Thyroid gland (tissue), 4 donors: ENCODE data around the gene CATSPER4. TPM values are rescaled to one million over a fixed set of nuclear protein-coding genes. Genes with fewer than 3 reads are reported as not detected.

Experiments
- DNase-seq, 2 donors: peaks; one replicate each; pipeline ENCODE4 v3.0.0-alpha.2; 2019
- H3K27ac ChIP-seq, 3 donors: fragments of 200-600 bp; sonication (generic); 1 replicate in 2 of 3; 2 replicates in 1 of 3; pipeline ENCODE4 v1.5.1; 2016 to 2019; ENCODE audit warnings: mild to moderate bottlenecking in 1 of 3, moderate library complexity in 1 of 3
- H3K27me3 ChIP-seq: fragments of 200-600 bp; sonication (generic); one replicate; pipeline ENCODE4 v1.5.1; 2019
- H3K36me3 ChIP-seq, 2 donors: fragments of 200-600 bp; sonication (generic); one replicate each; pipeline ENCODE4 v1.5.1; 2016 to 2019
- H3K4me1 ChIP-seq, 2 donors: fragments of 200-600 bp; sonication (generic); one replicate each; pipeline ENCODE4 v1.5.1; 2017 to 2019
- H3K4me3 ChIP-seq, 3 donors: fragments of 200-600 bp; sonication (generic); replicated peaks in 1 of 3; 1 replicate in 2 of 3; 2 replicates in 1 of 3; pipeline ENCODE4 v1.5.1; 2016; ENCODE audit warnings: mild to moderate bottlenecking in 1 of 3
- H3K9me3 ChIP-seq: fragments of 200-600 bp; sonication (generic); one replicate; pipeline ENCODE4 v1.5.1; 2017
- CTCF ChIP-seq, 6 experiments: fragments of 200-600 bp in 3 of 6; fragments of 450-650 bp in 3 of 6; sonication (generic) in 3 of 6; IDR thresholded peaks; one replicate each; pipeline ENCODE4 v1.5.1; 2016 to 2019; ENCODE audit warnings: antibody characterized with exemption in 6 of 6, mild to moderate bottlenecking in 2 of 6, inconsistent platforms in 1 of 6, moderate library complexity in 1 of 6
- POLR2A ChIP-seq, 2 donors: fragments of 450-650 bp; IDR thresholded peaks; one replicate each; pipeline ENCODE4 v1.6.1; 2017; ENCODE audit warnings: antibody characterized with exemption in 2 of 2, mild to moderate bottlenecking in 2 of 2, moderate library complexity in 1 of 2
- WGBS, 2 donors: methylation state at CpG; one replicate each; pipeline ENCODE4 v1.1.5; 2017; 5-methylcytosine and 5-hydroxymethylcytosine counted together
- intact Hi-C: fragments of 100-400 bp; cut with DNase I; formaldehyde crosslinking; loops from one replicate; pipeline ENCODE4 v1.15.1; 2023
- total RNA-seq, 4 donors: library from RNA; depleted of rRNA; stranded (reverse); fragments of >200 nt; gene quantifications; one replicate each; pipeline ENCODE4 v1.2.3, GENCODE V29; 2016

CATSPER4 gene
- total RNA-seq, 4 donors from 2014 or later: not detected

GRCh38 chr1:26197301-26197700, 6.9 kb downstream of the CATSPER4 start:
- DNase-seq: no peak
- H3K36me3 ChIP-seq: no peaks in the 10 kb centered on the region
- H3K4me1 ChIP-seq: no peaks in the 10 kb centered on the region
- no peaks in the 10 kb centered on the region for H3K9me3 ChIP-seq
- TF ChIP-seq POLR2A (IDR thresholded peaks at IDR 0.05) (no peak), CTCF (IDR thresholded peaks at IDR 0.05) (no peak)
- intact Hi-C loops: no loop called here
- H3K4me3 ChIP-seq: no peak overlapping the region
- WGBS, 2 donors: 90 to 92% methylated on average over 3 of the region's 3 CpGs
- H3K27ac ChIP-seq: no peak overlapping the region
- H3K27me3 ChIP-seq: no peaks in the 10 kb centered on the region

- intact Hi-C loops: no loop called here
- Histone ChIP-seq H3K36me3 (no peaks in the 10 kb centered on the region), H3K4me3 (no peak overlapping the region), H3K9me3 (no peaks in the 10 kb centered on the region), H3K4me1 (no peaks in the 10 kb centered on the region), H3K27me3 (no peaks in the 10 kb centered on the region), H3K27ac (no peak overlapping the region)
- 74 to 84% methylated on average over 7 to 11 of the region's 11 CpGs for WGBS, 2 donors
- no peak for DNase-seq
- no peak for TF ChIP-seq CTCF (IDR thresholded peaks at IDR 0.05)
- TF ChIP-seq POLR2A (IDR thresholded peaks at IDR 0.05): no peak
Measured at GRCh38 chr1:26197813-26198212, 7.4 kb downstream of the CATSPER4 start.

GRCh38 chr1:26200413-26200812, 10.0 kb downstream of the CATSPER4 start:
- Histone ChIP-seq H3K36me3 (no peaks in the 10 kb centered on the region), H3K4me1 (no peaks in the 10 kb centered on the region), H3K4me3 (no peak overlapping the region), H3K27ac (no peak overlapping the region), H3K27me3 (no peaks in the 10 kb centered on the region), H3K9me3 (no peaks in the 10 kb centered on the region)
- intact Hi-C loops: no loop called here
- WGBS, 2 donors: 81 to 95% methylated on average over 4 to 5 of the region's 5 CpGs
- no peak for TF ChIP-seq CTCF (IDR thresholded peaks at IDR 0.05)
- TF ChIP-seq POLR2A (IDR thresholded peaks at IDR 0.05): no peak
- no peak for DNase-seq

GRCh38 chr1:26203642-26204318, 13.4 kb downstream of the CATSPER4 start:
- H3K4me3 ChIP-seq: no peak overlapping the region
- no peaks in the 10 kb centered on the region for H3K9me3 ChIP-seq
- H3K27ac ChIP-seq: no peak overlapping the region
- H3K36me3 ChIP-seq: no peaks in the 10 kb centered on the region
- TF ChIP-seq POLR2A (IDR thresholded peaks at IDR 0.05): no peak
- no peak for TF ChIP-seq CTCF (IDR thresholded peaks at IDR 0.05)
- intact Hi-C loops: no loop called here
- no peaks in the 10 kb centered on the region for H3K4me1 ChIP-seq
- DNase-seq: no peak
- no peaks in the 10 kb centered on the region for H3K27me3 ChIP-seq
- WGBS, 2 donors: 65 to 76% methylated on average over 5 to 9 of the region's 9 CpGs

- Histone ChIP-seq H3K9me3 (no peaks in the 10 kb centered on the region), H3K27me3 (no peaks in the 10 kb centered on the region), H3K36me3 (no peaks in the 10 kb centered on the region), H3K4me3 (no peak overlapping the region), H3K4me1 (peaks cover 3 to 4% of the 10 kb centered on the region in 2 donors), H3K27ac (no peak overlapping the region)
- WGBS, 2 donors: 88 to 89% methylated on average over 5 of the region's 5 CpGs
- DNase-seq: no peak
- intact Hi-C loops: no loop called here
- TF ChIP-seq POLR2A (IDR thresholded peaks at IDR 0.05) (no peak), CTCF (IDR thresholded peaks at IDR 0.05) (no peak)
Measured at GRCh38 chr1:26210147-26210870, 19.9 kb downstream of the CATSPER4 start.
